ENCODE measurements around the gene SH2D6. TPM values are rescaled to one million over a fixed set of nuclear protein-coding genes. Genes with fewer than 3 reads are reported as not detected.
"Not testable (repeated sequence)": the region's sequence is repeated elsewhere in the genome, so short reads cannot be mapped to it uniquely, and the experiment has no call there.

SH2D6 gene
- total RNA-seq, 2 donors from 2014 or later: 0.29 to 0.37 TPM

DNA sequence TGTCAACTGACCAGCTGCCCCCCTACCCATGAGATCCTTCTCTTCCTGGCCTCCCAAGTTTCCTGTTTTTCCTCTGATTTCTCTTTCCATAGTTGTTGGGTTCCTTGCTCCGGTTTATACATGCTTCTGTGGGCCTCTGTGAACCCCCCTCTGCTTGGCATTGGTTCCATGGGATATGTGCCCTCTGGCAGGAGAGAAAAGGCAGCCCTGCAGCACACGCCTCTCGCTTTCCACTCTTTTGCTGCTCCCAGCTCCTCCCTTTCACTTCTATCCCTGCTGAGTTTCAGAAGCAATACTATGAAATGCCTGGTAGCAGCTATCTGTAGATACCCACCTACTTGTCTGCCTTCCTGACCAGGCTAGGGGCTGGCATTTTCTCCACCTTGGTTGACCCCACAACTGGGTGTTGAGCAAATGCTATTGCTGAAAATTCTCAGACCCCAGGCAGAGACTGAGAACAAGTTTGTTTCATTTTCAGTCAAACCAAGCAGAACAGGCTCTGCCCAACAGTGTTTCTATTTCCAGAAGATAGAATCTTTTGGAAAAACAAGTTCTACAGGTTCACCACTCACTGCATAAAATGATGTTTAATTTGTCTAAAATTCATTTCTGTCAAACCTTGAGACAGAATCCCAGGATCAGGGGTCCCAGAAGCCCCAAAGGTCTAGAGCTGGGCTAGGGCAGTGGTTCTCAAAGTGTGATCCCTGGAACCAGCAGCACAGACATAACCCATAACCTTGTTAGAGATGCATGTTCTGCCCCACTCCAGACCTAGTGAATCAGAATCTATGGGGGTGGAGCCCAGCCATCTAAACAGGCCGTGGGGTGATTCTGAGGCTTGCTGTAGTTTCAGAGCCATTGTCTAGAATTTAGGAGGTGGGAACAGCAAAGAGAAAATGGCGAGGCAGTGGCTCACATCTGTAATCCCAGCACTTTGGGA lies 21.7 kb upstream of the SH2D6 start:
- ATAC-seq (peak in 1 of 2 donors; percentile 64), DNase-seq (no peak)

DNA sequence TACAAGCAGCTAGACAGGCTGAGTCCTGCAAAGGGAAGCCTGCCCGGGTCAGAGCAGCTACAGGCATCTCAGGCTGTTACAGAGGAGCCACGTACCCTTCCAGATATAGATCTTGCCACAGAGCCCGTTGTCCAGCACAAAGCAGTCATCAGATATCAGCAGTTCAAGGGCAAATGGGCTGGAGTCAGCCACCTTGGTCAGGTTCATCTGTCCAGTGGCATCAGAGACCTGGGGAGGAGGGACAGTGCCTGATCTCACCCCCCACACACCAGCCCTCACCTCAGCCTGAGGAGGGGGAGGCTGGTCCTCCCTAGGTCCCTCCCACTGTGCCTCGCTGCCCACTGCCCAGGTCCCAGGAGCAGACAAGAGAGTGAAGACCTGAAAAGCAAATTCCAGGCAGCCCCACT lies 20.6 kb upstream of the SH2D6 start:
- intact Hi-C loops (cut with DNase I): no loop called here
- no peak for ATAC-seq
- DNase-seq: no peak

More for the DNA sequence above, 21.7 kb upstream of the SH2D6 start:
- intact Hi-C loops (cut with DNase I): no loop called here

DNA sequence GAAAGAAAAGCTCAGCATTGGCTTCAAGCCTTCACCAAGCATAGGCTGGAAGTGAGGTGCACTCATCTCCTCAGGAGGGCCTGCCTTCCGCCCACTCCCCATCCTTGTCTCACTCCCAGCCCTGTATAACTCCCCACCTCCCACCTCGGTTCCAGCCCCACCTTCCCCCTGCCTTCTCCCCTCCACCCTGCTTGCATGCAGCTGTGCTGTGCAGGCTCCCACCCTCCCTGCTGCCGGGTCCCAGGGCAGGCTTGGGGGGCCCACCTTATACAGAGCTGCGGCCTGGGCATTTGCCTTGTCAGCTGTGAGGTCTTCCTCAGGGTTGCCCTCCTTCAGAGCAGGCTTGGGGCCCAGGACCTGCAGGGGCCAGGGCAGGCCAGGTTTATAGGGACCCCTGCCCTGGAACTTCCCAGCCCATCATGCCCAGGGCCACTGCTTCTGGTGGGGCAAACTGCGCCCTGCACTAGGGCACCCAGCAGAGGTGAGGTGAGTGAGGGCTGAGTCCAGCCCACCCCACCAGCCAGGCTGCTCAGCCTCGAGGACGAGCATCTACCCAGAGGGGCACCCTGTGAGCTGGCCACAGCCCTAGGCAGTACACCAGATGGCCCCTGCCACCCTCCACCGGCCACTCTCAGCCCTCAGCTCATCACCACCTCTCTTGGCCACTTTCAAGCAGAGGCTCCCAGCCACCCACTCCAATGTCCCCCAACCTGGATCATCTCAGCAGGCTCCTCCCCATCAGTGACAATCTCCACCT lies 19.9 kb upstream of the SH2D6 start:
- intact Hi-C loops (cut with DNase I): no loop called here

DNA sequence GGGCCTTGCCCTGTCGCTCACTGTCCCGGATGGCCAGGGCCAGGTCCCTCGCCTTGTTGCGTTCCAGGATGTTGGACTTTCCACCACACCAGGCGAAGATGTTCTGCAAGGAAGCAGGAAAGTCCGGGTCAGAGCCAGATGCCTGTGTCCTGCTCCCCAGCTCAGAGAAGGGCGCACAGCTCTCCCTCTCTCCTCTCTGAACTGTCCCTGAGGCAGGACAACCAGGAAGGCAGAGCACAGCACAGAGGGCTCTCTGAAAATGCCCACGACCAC lies 19.4 kb upstream of the SH2D6 start:
- intact Hi-C loops (cut with DNase I): no loop called here
- DNase-seq (no peak), ATAC-seq (no peak)

More for the DNA sequence above, 19.9 kb upstream of the SH2D6 start:
- no peak for DNase-seq
- ATAC-seq: no peak

DNA sequence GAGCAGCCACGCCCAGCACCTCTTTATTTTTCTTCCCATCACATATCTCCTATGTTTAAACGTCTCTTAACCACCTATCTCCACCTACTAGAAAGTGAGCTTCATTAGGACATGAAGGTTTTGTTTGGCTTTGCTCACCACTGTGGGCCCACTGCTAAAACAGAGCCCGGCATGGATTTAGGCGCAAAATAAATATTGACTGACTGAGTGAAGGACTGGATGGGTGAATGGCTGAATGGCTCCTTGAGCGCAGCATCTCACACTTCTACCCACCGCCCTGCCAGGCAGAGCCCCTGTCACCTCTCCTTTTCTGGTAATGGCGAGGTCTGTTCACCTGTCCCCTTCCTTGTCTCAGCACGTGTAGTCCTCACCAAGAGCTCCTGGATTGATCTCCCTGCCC lies 18.5 kb upstream of the SH2D6 start:
- intact Hi-C loops (cut with DNase I): no loop called here
- DNase-seq: no peak
- no peak for ATAC-seq

DNA sequence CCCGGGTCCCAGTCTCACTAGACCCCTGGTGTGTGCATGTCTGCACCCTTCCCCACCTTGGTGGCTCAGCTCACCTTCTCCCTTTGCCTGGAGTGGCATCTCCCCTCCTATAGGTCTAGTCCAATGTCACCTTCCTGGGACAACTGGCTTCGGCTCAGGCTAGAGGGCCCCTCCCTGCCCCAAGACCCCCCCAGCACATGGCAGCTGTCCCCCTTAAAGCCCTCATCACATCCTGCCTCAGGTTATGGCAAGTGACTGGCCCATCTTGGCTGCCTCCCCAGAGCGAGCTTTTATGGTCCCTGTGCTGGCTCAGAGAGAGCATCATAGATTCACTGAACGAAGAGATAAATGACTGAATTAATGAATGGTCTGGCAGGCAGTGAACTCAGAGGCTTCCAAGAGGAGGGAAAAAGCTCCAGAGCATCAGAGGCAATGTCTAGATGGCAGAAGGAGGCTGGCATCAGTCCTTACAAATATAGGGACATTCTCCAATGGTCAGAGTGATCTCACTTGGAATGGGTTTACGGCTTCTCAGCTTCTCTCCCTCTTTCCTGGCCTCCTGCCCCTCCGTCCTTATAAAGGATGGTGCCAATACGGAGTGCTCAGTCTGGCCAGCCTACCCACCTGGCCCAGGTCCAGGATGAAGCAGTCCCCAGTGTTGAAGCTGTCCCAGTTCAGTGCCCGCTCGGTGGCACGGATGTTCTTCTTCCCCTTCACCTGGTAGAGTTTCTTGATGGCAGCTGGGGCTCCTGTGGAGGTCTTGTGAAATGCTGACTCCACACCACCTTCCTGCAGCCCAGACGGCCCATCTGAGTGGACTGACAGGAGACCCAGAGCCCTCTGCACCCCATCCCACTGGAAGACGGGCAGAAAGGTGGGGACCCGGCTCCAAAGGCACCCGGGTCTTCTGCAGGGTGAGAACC lies 17.7 kb upstream of the SH2D6 start:
- ATAC-seq (no peak), DNase-seq (no peak)
- intact Hi-C loops (cut with DNase I): no loop called here

DNA sequence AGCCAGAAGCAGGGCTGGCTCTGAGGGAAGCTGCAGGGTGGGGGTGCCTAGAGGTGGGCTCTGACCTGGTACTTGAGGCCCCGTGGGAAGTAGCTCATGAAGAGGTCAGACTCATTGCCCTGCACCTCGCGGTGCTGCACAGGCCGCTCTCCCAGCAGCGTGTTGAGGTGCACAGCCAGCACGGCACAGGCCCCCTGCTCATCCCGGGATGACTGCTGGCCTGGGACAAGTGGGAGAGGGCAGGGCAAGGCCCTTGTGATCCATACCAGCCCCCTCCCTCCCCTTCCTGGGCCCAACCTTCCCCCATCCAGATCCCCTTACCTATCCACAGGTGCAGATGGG lies 17.1 kb upstream of the SH2D6 start:
- ATAC-seq: no peak
- intact Hi-C loops (cut with DNase I): no loop called here
- no peak for DNase-seq

DNA sequence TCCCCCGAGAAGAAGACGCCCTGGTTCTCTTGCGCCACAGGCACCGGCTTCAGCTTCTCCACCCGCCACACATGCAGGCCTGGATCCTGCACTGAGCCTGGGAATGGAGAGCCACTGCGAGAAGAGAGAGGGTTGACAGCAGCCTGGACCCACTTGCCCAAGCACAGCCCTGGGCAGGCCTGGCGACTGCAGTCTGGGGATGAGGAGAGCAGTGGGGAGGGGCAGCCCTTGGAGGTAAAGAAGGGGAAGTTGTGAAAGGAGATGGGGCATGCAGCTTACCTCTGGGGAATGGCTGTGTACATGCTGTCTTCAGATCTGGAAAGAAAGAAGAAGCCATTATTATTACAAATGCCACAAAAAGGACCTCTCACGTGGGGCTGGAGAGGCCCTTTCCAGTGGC lies 16.7 kb upstream of the SH2D6 start:
- intact Hi-C loops (cut with DNase I): no loop called here
- no peak for DNase-seq

DNA sequence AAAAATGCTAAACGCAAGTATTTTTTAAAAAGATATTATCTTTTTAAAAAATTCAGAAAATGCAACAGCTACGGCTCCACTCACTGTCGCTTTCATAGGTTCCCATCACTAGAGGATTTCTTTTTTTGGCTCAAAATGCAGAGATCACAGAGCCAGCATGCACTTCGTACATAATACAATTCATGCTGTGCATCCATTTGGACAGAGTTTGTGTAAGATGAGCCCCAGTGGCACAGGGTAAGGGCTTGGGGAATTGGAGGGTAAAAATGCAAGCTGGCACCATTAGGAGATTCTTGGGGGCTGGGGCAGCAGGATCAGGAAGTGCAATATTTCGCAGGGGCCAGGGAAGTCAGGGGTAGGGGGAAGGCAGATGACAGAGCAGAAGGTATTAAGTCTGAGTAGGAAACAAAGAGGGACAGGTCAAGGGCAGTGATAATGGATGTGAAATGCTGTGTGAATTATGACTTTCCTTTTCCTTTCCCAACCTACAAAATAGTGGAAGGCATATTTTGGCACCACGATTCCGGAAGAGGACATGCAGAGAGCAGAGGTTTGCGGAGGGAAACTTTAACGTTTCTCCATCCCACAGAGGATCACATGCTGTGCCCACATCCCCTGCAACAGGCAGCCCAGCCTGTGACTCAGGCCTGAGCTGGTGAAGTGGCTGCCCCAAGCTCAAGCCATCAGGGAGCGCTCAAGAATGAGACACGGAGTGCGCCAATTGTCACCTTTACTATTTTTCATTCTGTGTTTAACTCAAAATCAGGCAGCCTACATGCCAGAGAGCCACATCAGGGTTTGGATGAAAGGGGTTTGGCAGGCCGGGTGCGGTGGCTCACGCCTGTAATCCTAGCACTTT lies 13.1 kb upstream of the SH2D6 start:
- ATAC-seq (peak in 1 of 2 donors; percentile 69), DNase-seq (no peak)
- intact Hi-C loops (cut with DNase I): no loop called here

More for the DNA sequence above, 16.7 kb upstream of the SH2D6 start:
- no peak for ATAC-seq

DNA sequence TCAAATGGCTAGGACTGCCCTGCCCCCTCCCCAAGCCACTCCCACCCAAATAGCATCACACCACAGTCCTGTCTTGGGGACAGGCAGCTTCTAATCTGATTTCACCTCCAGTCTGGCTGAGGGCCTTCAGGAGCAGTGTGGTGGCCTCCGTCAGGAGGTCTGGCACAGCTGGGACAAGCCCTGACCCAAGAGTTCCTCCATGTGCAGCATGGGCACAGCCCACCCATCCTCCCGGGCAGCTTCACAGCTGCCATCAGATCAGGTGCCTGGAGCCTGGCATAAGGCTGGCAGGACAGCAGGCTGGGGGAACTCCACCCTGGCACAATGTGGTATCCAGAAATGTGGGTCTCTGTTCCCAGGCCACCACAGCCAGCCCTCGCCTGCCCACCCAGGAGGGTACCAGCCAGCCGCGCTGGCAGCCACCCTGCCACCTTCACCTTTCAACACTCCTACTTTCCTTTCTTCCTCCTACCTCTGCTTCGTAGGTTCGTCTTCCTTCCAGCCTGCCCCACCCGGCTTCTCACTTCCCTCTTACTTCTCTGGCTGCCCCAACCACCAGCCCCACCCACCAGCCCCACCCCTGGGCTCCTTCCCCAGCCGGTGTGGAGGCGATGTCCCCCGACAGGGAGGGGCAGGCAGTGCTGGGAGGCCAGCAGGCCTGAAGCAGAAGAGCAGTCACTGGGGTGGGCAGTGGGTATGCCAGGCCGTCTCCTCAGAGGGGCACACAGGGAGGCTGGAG lies 8.5 kb upstream of the SH2D6 start, which contains the start of gene CAPG:
CAPG (minus strand) TSS at position 522 of the 739 bp plus-strand sequence. CDS start 8,221 bp downstream, outside the sequence.
- DNase-seq: peak; percentile 60
- peak in 1 of 2 donors; percentile 45 for ATAC-seq
- intact Hi-C loops (cut with DNase I): no loop called here

DNA sequence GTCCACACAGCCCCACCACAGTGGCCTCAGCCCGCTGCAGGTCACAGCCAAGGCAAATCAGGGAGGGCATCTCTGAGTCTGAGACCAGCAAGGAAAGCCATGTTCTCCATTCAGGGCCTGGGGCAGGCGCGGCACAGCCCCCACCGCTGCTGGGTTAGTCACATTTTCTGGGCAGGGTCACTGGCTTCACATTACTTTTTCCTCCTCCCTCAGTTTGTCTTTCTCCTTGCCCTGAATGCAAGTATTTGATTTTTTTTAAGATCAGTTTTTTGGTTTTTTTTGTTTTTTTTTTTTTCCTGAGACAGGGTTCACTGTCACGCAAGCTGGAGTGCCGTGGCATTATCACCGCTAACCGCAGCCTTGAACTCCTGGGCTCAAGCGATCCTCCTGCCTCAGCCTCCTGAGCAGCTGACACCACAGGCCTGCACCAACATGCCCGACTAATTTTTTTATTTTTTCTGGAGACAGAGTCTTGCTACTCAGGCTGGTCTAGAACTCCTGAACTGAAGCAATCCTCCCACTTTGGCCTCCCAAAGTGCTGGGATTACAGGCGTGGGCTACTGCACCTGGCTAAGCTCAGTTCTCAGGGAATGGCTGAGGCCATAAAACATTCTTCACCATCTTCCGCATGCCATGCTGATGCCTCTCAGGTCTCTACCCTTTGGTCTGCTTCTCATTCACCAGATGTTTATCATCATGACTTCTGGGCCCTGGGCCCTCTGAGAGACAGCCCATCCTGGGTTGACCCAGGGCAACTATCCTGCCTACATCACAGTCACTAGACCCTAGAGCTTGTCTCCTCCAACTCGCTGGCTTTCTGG lies 7.7 kb upstream of the SH2D6 start:
- ATAC-seq (no peak), DNase-seq (no peak)
- intact Hi-C loops (cut with DNase I): no loop called here

DNA sequence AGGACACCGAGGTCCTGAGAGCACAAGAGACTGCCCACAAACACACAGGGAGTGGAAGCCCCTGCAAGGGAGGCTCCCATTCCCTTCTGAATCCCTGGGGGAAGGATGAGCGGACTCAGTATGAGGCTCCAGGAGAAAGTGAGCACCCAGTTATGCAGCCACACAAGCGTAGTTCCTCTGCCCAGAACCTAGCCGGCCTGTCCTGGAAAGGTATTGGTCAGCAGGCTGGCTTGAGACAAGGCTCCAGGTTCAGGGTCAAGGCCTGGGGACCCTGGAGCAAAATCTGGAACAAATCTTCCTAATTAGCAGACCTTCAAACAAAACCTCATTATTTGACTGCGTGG lies 7.1 kb upstream of the SH2D6 start:
- ATAC-seq (no peak), DNase-seq (no peak)
- intact Hi-C loops (cut with DNase I): no loop called here

DNA sequence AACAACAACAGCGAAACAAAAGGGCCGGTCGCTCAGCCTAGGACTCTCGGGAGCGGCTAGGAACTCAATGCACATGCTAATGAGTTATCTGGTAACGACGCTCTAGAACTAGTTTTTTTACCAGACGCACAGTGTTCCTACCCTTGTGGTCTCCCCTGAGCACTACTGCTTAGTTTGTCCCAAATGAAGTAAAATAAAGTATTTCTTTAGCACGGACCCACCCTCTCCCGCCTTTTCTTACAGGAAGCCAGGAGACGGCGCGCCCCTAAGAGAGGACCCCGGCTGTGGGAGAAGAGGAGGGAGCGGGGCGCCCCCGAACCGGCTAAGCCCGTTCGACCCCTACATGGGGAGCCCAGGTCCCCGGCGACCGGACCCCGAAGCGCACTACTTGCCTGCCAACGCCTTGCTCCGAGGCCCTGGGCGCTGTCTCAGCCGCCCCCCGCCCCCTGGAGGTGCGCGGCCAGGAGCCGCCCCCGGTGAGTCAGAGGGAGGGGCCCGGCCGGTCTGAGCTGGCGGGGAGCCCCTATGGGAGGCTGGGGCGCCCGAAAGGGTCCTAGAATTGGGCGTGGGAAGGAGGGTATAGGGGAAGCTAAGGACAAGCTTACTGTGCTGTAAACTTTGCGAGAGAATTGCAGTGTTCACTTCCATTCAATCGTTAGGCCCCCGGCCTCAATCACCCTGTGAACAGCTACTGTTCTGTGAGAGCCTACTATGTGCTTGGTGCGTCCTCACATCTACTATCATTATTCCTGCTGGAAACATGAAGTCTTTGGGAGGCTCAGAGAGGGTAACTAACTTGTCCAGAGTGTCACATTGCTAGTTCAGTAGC lies 4.7 kb upstream of the SH2D6 start:
- DNase-seq (peak; percentile 64), ATAC-seq (peak; percentile 23 to 72)
- intact Hi-C loops (cut with DNase I): no loop called here

DNA sequence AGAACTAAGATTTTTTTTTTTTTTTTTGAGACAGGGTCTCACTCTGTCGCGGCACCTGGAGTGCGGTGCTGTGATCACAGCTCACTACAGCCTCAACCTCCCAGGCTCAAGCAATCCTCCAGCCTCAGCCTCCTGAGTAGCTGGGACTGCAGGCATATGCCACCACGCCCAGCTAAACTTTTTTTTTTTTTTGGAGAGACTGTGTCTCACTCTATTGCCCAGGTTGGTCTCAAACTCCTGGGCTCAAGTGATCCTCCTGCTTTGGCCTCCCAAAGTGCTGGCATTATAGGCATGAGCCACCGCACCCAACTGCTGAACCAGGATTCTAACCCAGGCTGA lies 4.1 kb upstream of the SH2D6 start:
- DNase-seq; ATAC-seq; intact Hi-C loops (cut with DNase I): not testable (repeated sequence)

DNA sequence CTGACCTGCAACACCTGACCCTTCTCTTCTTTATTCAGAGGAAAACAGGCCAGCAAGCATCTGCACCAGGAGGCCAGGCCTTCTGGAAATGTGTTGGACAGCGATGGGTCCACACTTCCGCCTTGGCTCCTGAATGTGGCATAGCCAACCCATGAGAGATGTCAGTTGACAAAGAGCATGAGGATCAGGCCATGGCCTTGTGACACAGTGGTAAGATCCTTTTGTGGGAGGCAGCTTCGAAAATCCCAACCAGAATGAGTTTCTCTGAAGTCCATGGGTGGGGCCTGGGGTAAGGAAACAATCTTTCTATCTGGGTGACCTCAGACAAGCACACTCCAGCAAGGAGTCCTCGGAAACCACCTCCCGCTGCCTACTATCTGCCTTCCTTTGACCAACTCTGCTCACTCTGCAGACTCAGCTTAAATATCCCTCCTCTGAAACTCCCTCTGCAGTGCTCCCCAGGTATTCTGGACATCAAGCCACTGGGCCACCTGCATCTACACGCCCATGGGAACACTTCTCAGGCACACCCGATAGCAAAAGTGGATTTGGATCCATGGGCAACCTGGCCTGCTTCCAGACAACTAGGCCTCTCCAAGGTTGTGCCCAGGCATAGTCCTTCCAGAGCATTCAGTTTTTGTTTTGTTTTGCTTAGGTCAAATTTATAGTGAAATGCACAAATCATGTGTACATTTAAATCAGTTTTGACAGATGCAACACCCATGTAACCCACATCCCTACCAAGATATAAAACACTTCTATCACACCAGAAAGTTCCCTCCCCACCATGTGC lies 3.6 kb upstream of the SH2D6 start:
- DNase-seq (no peak), ATAC-seq (no peak)
- intact Hi-C loops (cut with DNase I): no loop called here

Data from left cardiac atrium (tissue), 4 donors.